Activated CD8-positive, alpha-beta memory T cell treated with anti-CD3 and anti-CD28 coated beads, Interleukin-2, amount 50 U/mL, for 48 hours (primary cell): Measurements from ENCODE around the gene SUSD6.

Experiments used
- DNase-seq: peaks from one replicate; pipeline ENCODE4 v3.0.0-alpha.2; 2020

Gene SUSD6

GRCh38 chr14:69675245-69675583, 63.8 kb downstream of the SUSD6 start:
- no peak for DNase-seq

- no peak for DNase-seq
These were observed 64.6 kb downstream of the SUSD6 start for GRCh38 chr14:69675877-69676416.

GRCh38 chr14:69676723-69677122, 65.3 kb downstream of the SUSD6 start:
- DNase-seq, result no peak

- DNase-seq, result no peak
These were observed 68.9 kb downstream of the SUSD6 start for GRCh38 chr14:69680297-69680696.

- no peak for DNase-seq
These were observed 70.7 kb downstream of the SUSD6 start for GRCh38 chr14:69682136-69682535.

- DNase-seq, result no peak
These were observed 71.3 kb downstream of the SUSD6 start for GRCh38 chr14:69682621-69683263.

GRCh38 chr14:69683971-69684370, 72.6 kb downstream of the SUSD6 start:
- DNase-seq, result no peak

GRCh38 chr14:69684461-69685217, 73.2 kb downstream of the SUSD6 start:
- DNase-seq, result no peak

GRCh38 chr14:69685218-69685616, 73.8 kb downstream of the SUSD6 start:
- peak; percentile 72 for DNase-seq

GRCh38 chr14:69685716-69686115, 74.3 kb downstream of the SUSD6 start:
- DNase-seq, result no peak

GRCh38 chr14:69687606-69688298, 76.4 kb downstream of the SUSD6 start:
- no peak for DNase-seq

GRCh38 chr14:69688299-69688649, 76.9 kb downstream of the SUSD6 start:
- no peak for DNase-seq

GRCh38 chr14:69690042-69690441, 78.6 kb downstream of the SUSD6 start:
- no peak for DNase-seq

GRCh38 chr14:69692594-69692993, 81.2 kb downstream of the SUSD6 start:
- no peak for DNase-seq

GRCh38 chr14:69693145-69693544, 81.7 kb downstream of the SUSD6 start:
- DNase-seq, result no peak

- no peak for DNase-seq
These were observed 82.7 kb downstream of the SUSD6 start for GRCh38 chr14:69693801-69694729.

- no peak for DNase-seq
These were observed 83.4 kb downstream of the SUSD6 start for GRCh38 chr14:69694730-69695281.

GRCh38 chr14:69695322-69696203, 84.2 kb downstream of the SUSD6 start:
- no peak for DNase-seq

GRCh38 chr14:69696204-69696527, 84.8 kb downstream of the SUSD6 start:
- no peak for DNase-seq

GRCh38 chr14:69696633-69697557, 85.5 kb downstream of the SUSD6 start:
- DNase-seq, result no peak
